Astrocyte (in vitro differentiated cells and primary cell): ENCODE data around the gene COL4A5. TPM values are rescaled to one million over a fixed set of nuclear protein-coding genes. Genes with fewer than 3 reads are reported as not detected.
A peak's percentile ranks its signal among the peaks of the same experiment; 100 is the strongest.

Source experiments
- DNase-seq: peaks from one replicate; pipeline ENCODE4 v3.0.0-alpha.2; 2010; ENCODE audit warnings: low read depth
- FAIRE-seq: peaks from 2 replicates; lab custom pipeline; 2011; peaks lifted over from hg19 to GRCh38; lab: Jason Lieb, UNC
- H2AFZ ChIP-seq: 2 replicates; pipeline ENCODE4 v1.6.0; 2012; ENCODE audit warnings: low read depth, low read length, inconsistent platforms
- H3K27ac ChIP-seq: 2 replicates; pipeline ENCODE4 v1.5.1; 2011; ENCODE audit warnings: low read depth, low read length, inconsistent platforms
- H3K27me3 ChIP-seq: 2 replicates; pipeline ENCODE4 v1.6.0; 2011; ENCODE audit warnings: low read length, inconsistent platforms; ENCODE audit not compliant: insufficient read depth
- H3K36me3 ChIP-seq: 2 replicates; pipeline ENCODE4 v1.5.1; 2011; ENCODE audit warnings: low read length, inconsistent platforms; ENCODE audit not compliant: insufficient read depth
- H3K4me1 ChIP-seq: 2 replicates; pipeline ENCODE4 v1.5.1; 2011; ENCODE audit warnings: low read length, inconsistent platforms; ENCODE audit not compliant: insufficient read depth
- H3K4me2 ChIP-seq: 2 replicates; pipeline ENCODE4 v1.6.0; 2012; ENCODE audit warnings: low read length, inconsistent platforms
- H3K4me3 ChIP-seq: 2 replicates; pipeline ENCODE4 v1.5.1; 2011; ENCODE audit warnings: low read depth, mild to moderate bottlenecking, low read length, inconsistent platforms; ENCODE audit not compliant: insufficient read depth
- H3K79me2 ChIP-seq: 2 replicates; pipeline ENCODE4 v1.6.0; 2012; ENCODE audit warnings: mild to moderate bottlenecking, low read length, inconsistent platforms; ENCODE audit not compliant: insufficient read depth
- H3K9ac ChIP-seq: 2 replicates; pipeline ENCODE4 v1.6.0; 2012; ENCODE audit warnings: mild to moderate bottlenecking, low read length, inconsistent platforms
- H3K9me3 ChIP-seq: 2 replicates; pipeline ENCODE4 v1.5.1; 2012; ENCODE audit warnings: low read depth, mild to moderate bottlenecking, low read length, inconsistent platforms; ENCODE audit not compliant: insufficient read depth
- H4K20me1 ChIP-seq: 2 replicates; pipeline ENCODE4 v1.6.0; 2012; ENCODE audit warnings: low read length, inconsistent platforms; ENCODE audit not compliant: insufficient read depth
- H3K27ac Mint-ChIP-seq: one replicate; pipeline ENCODE4 v1.8.0; 2021; ENCODE audit warnings: mild to moderate bottlenecking, mixed read lengths; ENCODE audit not compliant: unreplicated experiment
- H3K27me3 Mint-ChIP-seq: one replicate; pipeline ENCODE4 v1.8.0; 2021; ENCODE audit warnings: low read depth, mixed read lengths; ENCODE audit not compliant: unreplicated experiment
- H3K36me3 Mint-ChIP-seq: one replicate; pipeline ENCODE4 v1.8.0; 2021; ENCODE audit warnings: low read depth, mixed read lengths; ENCODE audit not compliant: unreplicated experiment
- H3K4me1 Mint-ChIP-seq: one replicate; pipeline ENCODE4 v1.8.0; 2021; ENCODE audit warnings: low read depth, mixed read lengths; ENCODE audit not compliant: unreplicated experiment
- H3K4me3 Mint-ChIP-seq: one replicate; pipeline ENCODE4 v1.8.0; 2021; ENCODE audit warnings: mild to moderate bottlenecking, moderate library complexity, mixed read lengths; ENCODE audit not compliant: unreplicated experiment
- H3K9me3 Mint-ChIP-seq: one replicate; pipeline ENCODE4 v1.8.0; 2021; ENCODE audit warnings: mild to moderate bottlenecking, mixed read lengths; ENCODE audit not compliant: unreplicated experiment
- EZH2 ChIP-seq: IDR thresholded peaks from 2 replicates; pipeline ENCODE4 v1.6.1; 2012; ENCODE audit warnings: mild to moderate bottlenecking, low read length, inconsistent platforms; ENCODE audit not compliant: insufficient read depth
- total RNA-seq: library from RNA; stranded (reverse); gene quantifications from 2 replicates; pipeline ENCODE4 v1.2.1, GENCODE V29; 2021
- TF ChIP-seq, protein P1 (sequence below): IDR thresholded peaks from 2 replicates; pipeline ENCODE4 v1.5.1; 2011; ENCODE audit warnings: low read depth, mild to moderate bottlenecking, inconsistent platforms, low read length, moderate library complexity; ENCODE audit not compliant: insufficient read depth

Gene COL4A5
- total RNA-seq, 1 donor from 2014 or later: 57.1 TPM

DNA sequence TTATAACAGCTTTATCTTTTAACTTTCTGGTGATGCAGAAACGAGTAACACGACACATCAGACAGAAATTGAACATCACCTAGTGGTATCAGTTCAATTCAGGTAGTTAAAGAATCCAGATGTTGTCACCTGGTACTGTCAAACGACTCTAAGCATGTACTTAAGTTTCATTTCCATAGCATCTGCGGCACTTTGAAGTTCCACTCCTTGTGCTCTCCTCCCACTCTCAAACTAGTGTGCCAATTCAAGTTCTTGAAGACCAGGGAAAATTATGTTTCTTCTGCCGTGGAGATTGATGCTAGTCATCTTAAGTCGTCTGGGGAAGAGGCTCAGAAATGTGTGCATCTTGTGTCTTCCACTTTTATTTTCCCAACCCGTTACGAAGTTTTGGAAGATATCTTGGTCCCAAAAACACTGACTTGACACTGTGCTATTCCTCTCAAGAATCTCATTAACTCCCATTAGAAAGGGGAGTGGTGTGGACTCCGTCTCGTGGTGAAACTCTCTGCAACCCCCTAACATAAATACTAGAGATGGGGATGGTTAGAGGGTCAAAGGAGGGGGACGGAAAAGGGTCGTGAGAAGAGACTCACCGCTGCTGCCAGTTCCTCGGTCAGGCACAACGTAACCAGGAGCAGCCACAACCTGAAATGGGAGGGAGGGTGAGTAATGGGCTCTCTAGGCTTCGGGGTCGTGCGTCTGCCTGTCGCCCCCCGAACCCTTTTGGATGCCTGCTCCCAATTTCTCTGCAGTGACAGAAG, 2.1 kb upstream of the COL4A5 start:
- Mint-ChIP-seq H3K36me3 (no peaks in the 10 kb centered on the region), H3K27me3 (no peaks in the 10 kb centered on the region), H3K4me1 (peaks cover 5% of the 10 kb centered on the region), H3K9me3 (no peaks in the 10 kb centered on the region), H3K4me3 (peak overlapping the region; percentile 85), H3K27ac (no peak overlapping the region)
- H3K4me2 ChIP-seq: peak overlapping the region; percentile 89
- H3K4me1 ChIP-seq: peaks cover 12% of the 10 kb centered on the region
- FAIRE-seq (no peak), DNase-seq (no peak)
- H3K27ac ChIP-seq: no peak overlapping the region
- H3K4me3 ChIP-seq: peak overlapping the region; percentile 57
- no peaks in the 10 kb centered on the region for H3K36me3 ChIP-seq
- H3K79me2 ChIP-seq: peaks cover 25% of the 10 kb centered on the region
- no peaks in the 10 kb centered on the region for H3K27me3 ChIP-seq
- H3K9me3 ChIP-seq: no peaks in the 10 kb centered on the region
- no peaks in the 10 kb centered on the region for H4K20me1 ChIP-seq
- no peak for TF ChIP-seq EZH2
- TF ChIP-seq, protein P1, sequence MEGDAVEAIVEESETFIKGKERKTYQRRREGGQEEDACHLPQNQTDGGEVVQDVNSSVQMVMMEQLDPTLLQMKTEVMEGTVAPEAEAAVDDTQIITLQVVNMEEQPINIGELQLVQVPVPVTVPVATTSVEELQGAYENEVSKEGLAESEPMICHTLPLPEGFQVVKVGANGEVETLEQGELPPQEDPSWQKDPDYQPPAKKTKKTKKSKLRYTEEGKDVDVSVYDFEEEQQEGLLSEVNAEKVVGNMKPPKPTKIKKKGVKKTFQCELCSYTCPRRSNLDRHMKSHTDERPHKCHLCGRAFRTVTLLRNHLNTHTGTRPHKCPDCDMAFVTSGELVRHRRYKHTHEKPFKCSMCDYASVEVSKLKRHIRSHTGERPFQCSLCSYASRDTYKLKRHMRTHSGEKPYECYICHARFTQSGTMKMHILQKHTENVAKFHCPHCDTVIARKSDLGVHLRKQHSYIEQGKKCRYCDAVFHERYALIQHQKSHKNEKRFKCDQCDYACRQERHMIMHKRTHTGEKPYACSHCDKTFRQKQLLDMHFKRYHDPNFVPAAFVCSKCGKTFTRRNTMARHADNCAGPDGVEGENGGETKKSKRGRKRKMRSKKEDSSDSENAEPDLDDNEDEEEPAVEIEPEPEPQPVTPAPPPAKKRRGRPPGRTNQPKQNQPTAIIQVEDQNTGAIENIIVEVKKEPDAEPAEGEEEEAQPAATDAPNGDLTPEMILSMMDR: no peak
- peak overlapping the region; percentile 82 for H2AFZ ChIP-seq
- peak overlapping the region; percentile 58 for H3K9ac ChIP-seq

- H3K27ac ChIP-seq: no peak within 1 kb of the TSS
- H3K36me3 ChIP-seq: no peaks in the 10 kb centered on the region
- DNase-seq (no peak), FAIRE-seq (no peak)
- no peaks in the 10 kb centered on the region for H4K20me1 ChIP-seq
- H3K4me3 Mint-ChIP-seq: peak within 1 kb of the TSS; percentile 97
- no peaks in the 10 kb centered on the region for H3K27me3 Mint-ChIP-seq
- peaks cover 12% of the 10 kb centered on the region for H3K4me1 ChIP-seq
- no peaks in the 10 kb centered on the region for H3K36me3 Mint-ChIP-seq
- peak within 1 kb of the TSS; percentile 80 for H3K4me3 ChIP-seq
- TF ChIP-seq EZH2: no peak
- TF ChIP-seq, protein P1: no peak
- peaks cover 8% of the 10 kb centered on the region for H3K4me1 Mint-ChIP-seq
- H3K9me3 ChIP-seq: no peaks in the 10 kb centered on the region
- H3K9me3 Mint-ChIP-seq: no peaks in the 10 kb centered on the region
- H3K79me2 ChIP-seq: peaks cover 32% of the 10 kb centered on the region
- no peaks in the 10 kb centered on the region for H3K27me3 ChIP-seq
- peak within 1 kb of the TSS; percentile 96 for H3K4me2 ChIP-seq
- H2AFZ ChIP-seq: peak within 1 kb of the TSS; percentile 82
- H3K27ac Mint-ChIP-seq: peak within 1 kb of the TSS; percentile 90
- H3K9ac ChIP-seq: peak within 1 kb of the TSS; percentile 58
Measured at GRCh38 chrX:108438110-108438623, 1.5 kb upstream of the COL4A5 start, which contains the start of gene COL4A6. Gene COL4A6, minus strand, starts transcription at chrX:108438422. Its CDS starts 226 bp downstream, at chrX:108438196.
